ENCODE measurements around the gene TSSK3. TPM values are rescaled to one million over a fixed set of nuclear protein-coding genes. Genes with fewer than 3 reads are reported as not detected.

TSSK3 gene
- total and polyA plus RNA-seq, 9 of the 15 experiments (the other 6 are each of a cell fraction or from before 2014, with no cell fraction given): 0.27 to 2.8 (median 1.9) TPM

GRCh38 chr1:32394141-32394889 is 32.0 kb downstream of the TSSK3 start, which contains the start of gene BSDC1 (continued):
- TF ChIP-seq ZBTB2 (IDR thresholded peaks at IDR 0.05): peak; percentile 75
- TF ChIP-seq, protein P1, sequence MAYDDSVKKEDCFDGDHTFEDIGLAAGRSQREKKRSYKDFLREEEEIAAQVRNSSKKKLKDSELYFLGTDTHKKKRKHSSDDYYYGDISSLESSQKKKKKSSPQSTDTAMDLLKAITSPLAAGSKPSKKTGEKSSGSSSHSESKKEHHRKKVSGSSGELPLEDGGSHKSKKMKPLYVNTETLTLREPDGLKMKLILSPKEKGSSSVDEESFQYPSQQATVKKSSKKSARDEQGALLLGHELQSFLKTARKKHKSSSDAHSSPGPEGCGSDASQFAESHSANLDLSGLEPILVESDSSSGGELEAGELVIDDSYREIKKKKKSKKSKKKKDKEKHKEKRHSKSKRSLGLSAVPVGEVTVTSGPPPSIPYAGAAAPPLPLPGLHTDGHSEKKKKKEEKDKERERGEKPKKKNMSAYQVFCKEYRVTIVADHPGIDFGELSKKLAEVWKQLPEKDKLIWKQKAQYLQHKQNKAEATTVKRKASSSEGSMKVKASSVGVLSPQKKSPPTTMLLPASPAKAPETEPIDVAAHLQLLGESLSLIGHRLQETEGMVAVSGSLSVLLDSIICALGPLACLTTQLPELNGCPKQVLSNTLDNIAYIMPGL (CRISPR knock-in tag; IDR thresholded peaks at IDR 0.05): no peak; the same call in 1 of the 2 replicates
- peak in 1 of 2 experiments; percentile 16; a peak in 1 of 4 replicates for TF ChIP-seq RAD21 (CRISPR knock-in tag; conservative IDR thresholded peaks at IDR 0.05 in 1 of 2, IDR thresholded peaks at IDR 0.05 in 1 of 2)
- TF ChIP-seq SAFB2 (IDR thresholded peaks at IDR 0.05; ENCODE audit: borderline replicate concordance, low read depth, low read length, severe bottlenecking): no peak
- TF ChIP-seq FOXA3 (CRISPR knock-in tag; conservative IDR thresholded peaks at IDR 0.05 in 1 of 2, IDR thresholded peaks at IDR 0.05 in 1 of 2): 0 out of 4 replicates have a peak, but pooled peaks of 1 of the 2 experiments have one; percentile 69
- no peak for TF ChIP-seq ZNF551 (CRISPR knock-in tag; IDR thresholded peaks at IDR 0.05)
- no peak for TF ChIP-seq RFX7 (CRISPR knock-in tag; IDR thresholded peaks at IDR 0.05)
- no peak for TF ChIP-seq ZHX1 (conservative IDR thresholded peaks at IDR 0.05; ENCODE audit: low read length)
- TF ChIP-seq, protein P2, sequence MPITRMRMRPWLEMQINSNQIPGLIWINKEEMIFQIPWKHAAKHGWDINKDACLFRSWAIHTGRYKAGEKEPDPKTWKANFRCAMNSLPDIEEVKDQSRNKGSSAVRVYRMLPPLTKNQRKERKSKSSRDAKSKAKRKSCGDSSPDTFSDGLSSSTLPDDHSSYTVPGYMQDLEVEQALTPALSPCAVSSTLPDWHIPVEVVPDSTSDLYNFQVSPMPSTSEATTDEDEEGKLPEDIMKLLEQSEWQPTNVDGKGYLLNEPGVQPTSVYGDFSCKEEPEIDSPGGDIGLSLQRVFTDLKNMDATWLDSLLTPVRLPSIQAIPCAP (CRISPR knock-in tag; IDR thresholded peaks at IDR 0.05; ENCODE audit: borderline replicate concordance): no peak
- TF ChIP-seq MITF (IDR thresholded peaks at IDR 0.05): peak; percentile 53; the same call in 1 of the 2 replicates
- TF ChIP-seq GTF2E2 (tag; IDR thresholded peaks at IDR 0.05): peak; percentile 82
- peak; percentile 80 for TF ChIP-seq SMAD4 (CRISPR knock-in tag; conservative IDR thresholded peaks at IDR 0.05)
- no peak for TF ChIP-seq ZNF184 (CRISPR knock-in tag; IDR thresholded peaks at IDR 0.05)
- TF ChIP-seq DACH1 (IDR thresholded peaks at IDR 0.05; ENCODE audit: partially characterized antibody): no peak
- no peak for TF ChIP-seq ZNF444 (CRISPR knock-in tag; IDR thresholded peaks at IDR 0.05)
- peak; percentile 80 for TF ChIP-seq MTA2 (IDR thresholded peaks at IDR 0.05; ENCODE audit: low read depth)
- TF ChIP-seq LCOR (CRISPR knock-in tag; IDR thresholded peaks at IDR 0.05): peak; percentile 97
- no peak for TF ChIP-seq SLC30A9 (CRISPR knock-in tag; IDR thresholded peaks at IDR 0.05)
- peak; percentile 97 for TF ChIP-seq XRCC5 (IDR thresholded peaks at IDR 0.05; ENCODE audit: low read depth, low read length)
